GM12891 (cell line): ENCODE data around the gene ZNF667.

Experiments
- POLR2AphosphoS5 ChIP-seq: IDR thresholded peaks from 2 replicates; pipeline ENCODE4 v1.6.1; 2011; ENCODE audit warnings: low read depth, low read length, control low read depth
- SPI1 ChIP-seq: IDR thresholded peaks from 2 replicates; pipeline ENCODE4 v1.6.1; 2011; ENCODE audit warnings: low read depth, low read length, control low read depth

- no peak for TF ChIP-seq SPI1
- TF ChIP-seq POLR2AphosphoS5 = no peak
Observed at GRCh38 chr19:56441206-56441792, 35.8 kb downstream of the ZNF667 start.
